ENCODE data around the gene TKTL1.

GRCh38 chrX:154327038-154327820 lies 31.6 kb downstream of the TKTL1 start:
- no peak for TF ChIP-seq KDM1A (IDR thresholded peaks at IDR 0.05; ENCODE audit: borderline replicate concordance, low read length)
- no peak for TF ChIP-seq EZH2 (IDR thresholded peaks at IDR 0.05; ENCODE audit: low read depth, low read length, severe bottlenecking)
- no peak for TF ChIP-seq USF2 (IDR thresholded peaks at IDR 0.05; ENCODE audit: low read length)
- no peak for TF ChIP-seq CREB1 (IDR thresholded peaks at IDR 0.05)
